PC-9 (cell line): Measurements from ENCODE around the gene MVB12A. TPM values are rescaled to one million over a fixed set of nuclear protein-coding genes. Genes with fewer than 3 reads are reported as not detected.

Experiments used
- BruUV-seq: library from RNA; stranded (reverse); fragments of 400-500 nt; replicated peaks from 2 replicates; lab custom pipeline; 2021; lab: Mats Ljungman, UMichigan
- CTCF ChIA-PET: fragments of 300-600 bp; sonication (Branson Sonifier 250); formaldehyde crosslinking; loops from one replicate; lab custom pipeline; 2022; ENCODE audit warnings: antibody characterized with exemption; lab: Charles Lee
- POLR2A ChIA-PET: fragments of 300-600 bp; sonication (Branson Sonifier 250); formaldehyde crosslinking; loops from one replicate; lab custom pipeline; 2022; ENCODE audit warnings: antibody characterized with exemption; ENCODE audit not compliant: unreplicated experiment; lab: Charles Lee
- DNase-seq, 2 experiments: peaks; one replicate each; pipeline versions ENCODE4 v3.0.0 to v3.0.0-alpha.2; 2015 to 2022; ENCODE audit warnings: mixed read lengths in 1 of 2
- H2AFZ ChIP-seq: fragments of 200-600 bp; sonication (generic); 2 replicates; pipeline ENCODE4 v1.8.1; 2017; ENCODE audit warnings: antibody characterized with exemption
- H3F3A ChIP-seq: fragments of 200-600 bp; sonication (generic); 2 replicates; pipeline ENCODE4 v1.8.1; 2017; ENCODE audit warnings: antibody characterized with exemption, mild to moderate bottlenecking, low read depth; ENCODE audit not compliant: insufficient read depth
- H3K27ac ChIP-seq: fragments of 200-600 bp; sonication (generic); 2 replicates; pipeline ENCODE4 v1.6.1; 2016; ENCODE audit warnings: mixed run types
- H3K27me3 ChIP-seq: fragments of 200-600 bp; sonication (generic); 2 replicates; pipeline ENCODE4 v1.6.1; 2016; ENCODE audit warnings: low read depth, mixed run types; ENCODE audit not compliant: insufficient read depth
- H3K36me3 ChIP-seq: fragments of 200-600 bp; sonication (generic); 2 replicates; pipeline ENCODE4 v1.6.1; 2016; ENCODE audit warnings: low read depth, mixed run types
- H3K4me1 ChIP-seq: fragments of 200-600 bp; sonication (generic); replicated peaks from 2 replicates; pipeline ENCODE4 v1.6.1; 2016; ENCODE audit warnings: mixed run types; ENCODE audit not compliant: insufficient read depth
- H3K4me2 ChIP-seq: fragments of 200-600 bp; sonication (generic); 2 replicates; pipeline ENCODE4 v1.6.1; 2017; ENCODE audit warnings: mixed run types
- H3K4me3 ChIP-seq: fragments of 200-600 bp; sonication (generic); 2 replicates; pipeline ENCODE4 v1.6.1; 2016; ENCODE audit warnings: mixed run types
- H3K79me2 ChIP-seq: fragments of 200-600 bp; sonication (generic); 2 replicates; pipeline ENCODE4 v1.6.1; 2017; ENCODE audit warnings: low read depth, mixed run types
- H3K9me2 ChIP-seq: fragments of 200-600 bp; sonication (generic); 2 replicates; pipeline ENCODE4 v1.8.1; 2017; ENCODE audit warnings: mild to moderate bottlenecking; ENCODE audit not compliant: insufficient read depth
- H3K9me3 ChIP-seq: fragments of 200-600 bp; sonication (generic); 2 replicates; pipeline ENCODE4 v1.8.1; 2016; ENCODE audit warnings: low read depth; ENCODE audit not compliant: insufficient read depth
- H4K20me1 ChIP-seq: fragments of 200-600 bp; sonication (generic); 2 replicates; pipeline ENCODE4 v1.8.1; 2017; ENCODE audit not compliant: insufficient read depth
- EZH2 ChIP-seq: fragments of 200-600 bp; sonication (generic); IDR thresholded peaks from 2 replicates; pipeline ENCODE4 v1.8.0; 2017; ENCODE audit warnings: antibody characterized with exemption, low read depth
- intact Hi-C: fragments of 100-400 bp; cut with micrococcal nuclease; formaldehyde crosslinking; loops from one replicate; pipeline ENCODE4 v1.10.0; 2022; ENCODE audit not compliant: unreplicated experiment
- total RNA-seq: library from RNA; stranded (reverse); gene quantifications from 2 replicates; pipeline ENCODE4 v1.2.3, GENCODE V29; 2021
- TF ChIP-seq, protein P1 (sequence below): fragments of 200-600 bp; sonication (generic); conservative IDR thresholded peaks from 2 replicates; pipeline ENCODE4 v1.6.1; 2017; ENCODE audit warnings: mixed run types, antibody characterized with exemption, mild to moderate bottlenecking, moderate library complexity

The MVB12A gene
- total RNA-seq, 1 experiment from 2014 or later = 58.1 TPM

DNA sequence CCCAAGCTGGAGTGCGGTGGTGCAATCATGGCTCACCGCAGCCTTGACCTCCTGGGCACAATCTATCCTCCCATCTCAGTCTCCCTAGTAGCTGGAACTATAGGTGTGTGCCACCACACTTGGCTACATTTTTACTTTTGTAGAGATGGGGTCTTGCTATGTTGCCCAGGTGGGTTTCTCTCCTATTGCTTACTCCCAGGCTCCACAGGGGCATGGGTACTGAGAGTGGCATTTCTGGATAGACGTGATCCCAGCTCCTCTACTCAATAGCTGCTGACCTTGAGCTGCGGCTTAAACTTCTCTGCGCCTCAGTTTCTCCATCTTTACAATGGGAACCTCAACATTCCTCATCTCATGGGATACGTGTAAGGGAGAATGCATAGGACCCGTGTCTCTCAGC is 11.6 kb downstream of the MVB12A start:
- intact Hi-C loops = no loop called here

DNA sequence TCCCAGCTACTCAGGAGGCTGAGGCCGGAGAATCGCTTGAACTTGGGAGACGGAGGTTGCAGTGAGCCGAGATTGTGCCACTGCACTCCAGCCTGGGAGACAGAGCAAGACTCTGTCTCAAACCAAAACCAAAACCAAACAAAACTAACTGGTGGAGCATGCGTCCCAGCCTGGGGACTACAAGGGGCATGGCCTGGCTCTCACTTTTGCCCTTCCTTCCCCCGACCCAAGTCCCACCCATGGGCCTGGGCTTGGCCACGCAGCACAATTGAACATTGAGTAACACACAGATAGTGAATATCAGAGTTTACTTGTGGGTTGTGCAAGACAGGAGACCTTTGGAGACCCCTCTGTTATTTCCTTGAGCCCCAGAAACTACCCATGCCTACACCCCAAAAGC is 15.4 kb downstream of the MVB12A start:
- POLR2A ChIA-PET = no interaction called here
- CTCF ChIA-PET = no interaction called here

More for the DNA sequence above, 11.6 kb downstream of the MVB12A start:
- no peak for DNase-seq
- no TSS peak for BruUV-seq
- H3K9me2 ChIP-seq = no peaks in the 10 kb centered on the region
- H2AFZ ChIP-seq = no peak overlapping the region
- no peaks in the 10 kb centered on the region for H3K4me1 ChIP-seq
- H3K36me3 ChIP-seq = no peaks in the 10 kb centered on the region
- no peaks in the 10 kb centered on the region for H3K27me3 ChIP-seq
- no peak overlapping the region for H3K4me3 ChIP-seq
- H3K9me3 ChIP-seq = no peaks in the 10 kb centered on the region
- no peak overlapping the region for H3K4me2 ChIP-seq
- POLR2A ChIA-PET = no interaction called here
- peaks cover 16% of the 10 kb centered on the region; the same call in 1 of the 2 replicates for H3F3A ChIP-seq
- CTCF ChIA-PET = no interaction called here
- H4K20me1 ChIP-seq = no peaks in the 10 kb centered on the region
- H3K79me2 ChIP-seq = no peaks in the 10 kb centered on the region
- TF ChIP-seq, protein P1, sequence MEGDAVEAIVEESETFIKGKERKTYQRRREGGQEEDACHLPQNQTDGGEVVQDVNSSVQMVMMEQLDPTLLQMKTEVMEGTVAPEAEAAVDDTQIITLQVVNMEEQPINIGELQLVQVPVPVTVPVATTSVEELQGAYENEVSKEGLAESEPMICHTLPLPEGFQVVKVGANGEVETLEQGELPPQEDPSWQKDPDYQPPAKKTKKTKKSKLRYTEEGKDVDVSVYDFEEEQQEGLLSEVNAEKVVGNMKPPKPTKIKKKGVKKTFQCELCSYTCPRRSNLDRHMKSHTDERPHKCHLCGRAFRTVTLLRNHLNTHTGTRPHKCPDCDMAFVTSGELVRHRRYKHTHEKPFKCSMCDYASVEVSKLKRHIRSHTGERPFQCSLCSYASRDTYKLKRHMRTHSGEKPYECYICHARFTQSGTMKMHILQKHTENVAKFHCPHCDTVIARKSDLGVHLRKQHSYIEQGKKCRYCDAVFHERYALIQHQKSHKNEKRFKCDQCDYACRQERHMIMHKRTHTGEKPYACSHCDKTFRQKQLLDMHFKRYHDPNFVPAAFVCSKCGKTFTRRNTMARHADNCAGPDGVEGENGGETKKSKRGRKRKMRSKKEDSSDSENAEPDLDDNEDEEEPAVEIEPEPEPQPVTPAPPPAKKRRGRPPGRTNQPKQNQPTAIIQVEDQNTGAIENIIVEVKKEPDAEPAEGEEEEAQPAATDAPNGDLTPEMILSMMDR = no peak
- no peak for TF ChIP-seq EZH2
- no peak overlapping the region for H3K27ac ChIP-seq

DNA sequence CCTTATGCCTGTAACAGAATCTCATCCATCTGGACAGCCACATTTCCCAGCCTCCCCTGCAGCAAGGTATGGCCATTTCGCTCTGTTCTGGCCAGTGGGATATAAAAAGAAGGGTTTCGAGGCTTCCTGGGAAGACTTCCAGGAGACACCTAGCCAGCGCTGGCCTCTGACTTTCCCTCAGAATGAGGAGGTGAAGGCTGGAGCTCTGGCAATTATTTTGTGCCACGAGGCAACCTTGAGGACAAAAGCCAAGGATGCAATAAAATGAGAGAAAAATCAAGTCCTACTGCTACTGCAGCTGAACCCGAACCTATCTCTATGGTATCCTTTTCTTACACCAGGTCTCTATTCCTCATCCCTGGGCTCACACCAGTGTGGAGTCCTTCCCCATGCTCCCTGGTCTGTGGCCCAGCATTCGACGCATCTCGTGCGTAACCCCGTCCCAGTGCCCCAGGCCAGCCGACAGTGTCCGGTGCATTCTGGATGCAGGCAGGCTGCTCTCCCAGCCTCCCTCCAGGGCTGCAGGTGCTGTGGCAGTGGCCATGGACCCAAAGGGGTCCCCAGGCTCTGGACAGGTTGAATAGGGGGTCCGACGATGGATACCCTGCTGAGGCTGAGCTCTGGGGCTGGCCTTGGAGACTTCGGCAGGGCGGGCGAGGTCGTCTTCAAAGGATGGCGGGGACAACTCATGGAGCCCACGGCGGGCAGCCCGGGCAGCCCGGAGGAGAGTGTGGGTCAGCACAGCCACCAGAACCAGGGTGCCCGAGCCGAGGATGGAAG is 16.4 kb downstream of the MVB12A start:
- Histone ChIP-seq H3K4me3 (no peak overlapping the region), H3K79me2 (no peaks in the 10 kb centered on the region), H3K36me3 (no peaks in the 10 kb centered on the region), H3K9me2 (no peaks in the 10 kb centered on the region), H3F3A (peaks cover 17% of the 10 kb centered on the region; the same call in 1 of the 2 replicates), H3K27me3 (no peaks in the 10 kb centered on the region), H3K4me2 (no peak overlapping the region), H2AFZ (no peak overlapping the region), H4K20me1 (no peaks in the 10 kb centered on the region), H3K4me1 (no peaks in the 10 kb centered on the region), H3K27ac (no peak overlapping the region), H3K9me3 (no peaks in the 10 kb centered on the region)
- ChIA-PET POLR2A (no interaction called here), CTCF (no interaction called here)
- no peak for TF ChIP-seq EZH2
- TF ChIP-seq, protein P1 = no peak
- intact Hi-C loops = no loop called here
- no peak for DNase-seq
- BruUV-seq = no TSS peak

More for the DNA sequence above, 15.4 kb downstream of the MVB12A start:
- no peaks in the 10 kb centered on the region for H3K36me3 ChIP-seq
- H3K79me2 ChIP-seq = no peaks in the 10 kb centered on the region
- no peaks in the 10 kb centered on the region for H3K9me3 ChIP-seq
- intact Hi-C loops = no loop called here
- no peaks in the 10 kb centered on the region for H3K9me2 ChIP-seq
- H2AFZ ChIP-seq = no peak overlapping the region
- H3K27ac ChIP-seq = no peak overlapping the region
- H3K4me1 ChIP-seq = no peaks in the 10 kb centered on the region
- H4K20me1 ChIP-seq = no peaks in the 10 kb centered on the region
- no peaks in the 10 kb centered on the region for H3K27me3 ChIP-seq
- H3K4me3 ChIP-seq = no peak overlapping the region
- BruUV-seq = no TSS peak
- TF ChIP-seq EZH2 = no peak
- TF ChIP-seq, protein P1 = no peak
- no peak for DNase-seq
- H3K4me2 ChIP-seq = no peak overlapping the region
- peaks cover 17% of the 10 kb centered on the region; the same call in 1 of the 2 replicates for H3F3A ChIP-seq
